Superior temporal gyrus (tissue), 1 donor: ENCODE results near the gene RALGPS1.
A peak's percentile ranks its signal among the peaks of the same experiment; 100 is the strongest.

ENCODE experiments used
- DNase-seq: peaks from one replicate; pipeline ENCODE4 v3.0.0-alpha.2; 2016; ENCODE audit errors: extremely low spot score

Gene RALGPS1

GRCh38 chr9:127021664-127022363, 107.2 kb downstream of the RALGPS1 start:
- DNase-seq, result peak; percentile 97

GRCh38 chr9:127022913-127023660, 108.5 kb downstream of the RALGPS1 start:
- DNase-seq, result no peak

GRCh38 chr9:127025042-127025441, 110.5 kb downstream of the RALGPS1 start:
- DNase-seq, result no peak

GRCh38 chr9:127027694-127028093, 113.1 kb downstream of the RALGPS1 start:
- DNase-seq, result no peak

GRCh38 chr9:127029548-127029947, 115.0 kb downstream of the RALGPS1 start:
- DNase-seq, result no peak

- no peak for DNase-seq
Measured at GRCh38 chr9:127030814-127031740, 116.5 kb downstream of the RALGPS1 start.

GRCh38 chr9:127032256-127032655, 117.7 kb downstream of the RALGPS1 start:
- no peak for DNase-seq

- no peak for DNase-seq
Measured at GRCh38 chr9:127033061-127033460, 118.5 kb downstream of the RALGPS1 start.

GRCh38 chr9:127033789-127034188, 119.2 kb downstream of the RALGPS1 start:
- no peak for DNase-seq

- no peak for DNase-seq
Measured at GRCh38 chr9:127034691-127035090, 120.1 kb downstream of the RALGPS1 start.

- no peak for DNase-seq
Measured at GRCh38 chr9:127035423-127035822, 120.8 kb downstream of the RALGPS1 start.

GRCh38 chr9:127035948-127036347, 121.4 kb downstream of the RALGPS1 start:
- peak; percentile 78 for DNase-seq

GRCh38 chr9:127036437-127036836, 121.9 kb downstream of the RALGPS1 start:
- no peak for DNase-seq

- DNase-seq, result no peak
Measured at GRCh38 chr9:127038531-127038930, 123.9 kb downstream of the RALGPS1 start.

- DNase-seq, result no peak
Measured at GRCh38 chr9:127039492-127039891, 124.9 kb downstream of the RALGPS1 start.

GRCh38 chr9:127045148-127045547, 130.6 kb downstream of the RALGPS1 start:
- DNase-seq, result no peak

GRCh38 chr9:127047971-127048370, 133.4 kb downstream of the RALGPS1 start:
- DNase-seq, result no peak

- DNase-seq, result no peak
Measured at GRCh38 chr9:127049044-127049443, 134.5 kb downstream of the RALGPS1 start.

- DNase-seq, result no peak
Measured at GRCh38 chr9:127049581-127049980, 135.0 kb downstream of the RALGPS1 start.

GRCh38 chr9:127050152-127050551, 135.6 kb downstream of the RALGPS1 start:
- no peak for DNase-seq

- DNase-seq, result no peak
Measured at GRCh38 chr9:127050591-127051001, 136.0 kb downstream of the RALGPS1 start.
